Muscle layer of duodenum (tissue), 2 donors: ENCODE results near the gene ESYT1.
"Not testable (repeated sequence)": the region's sequence is repeated elsewhere in the genome, so short reads cannot be mapped to it uniquely, and the experiment has no call there.

Experiments
- H3K27ac ChIP-seq: one replicate; pipeline ENCODE4 v1.7.0; 2013; ENCODE audit warnings: mild to moderate bottlenecking, low read length
- H3K27me3 ChIP-seq: one replicate; pipeline ENCODE4 v1.7.0; 2013; ENCODE audit warnings: low read depth, mild to moderate bottlenecking, control low read depth, low read length
- H3K36me3 ChIP-seq, 2 donors: one replicate each; pipeline ENCODE4 v1.7.0; 2013; ENCODE audit warnings: low read length in 2 of 2, control low read depth in 1 of 2, mild to moderate bottlenecking in 1 of 2; ENCODE audit not compliant: insufficient read depth in 2 of 2, control insufficient read depth in 1 of 2
- H3K4me1 ChIP-seq, 2 donors: one replicate each; pipeline ENCODE4 v1.7.0; 2013; ENCODE audit warnings: low read length in 2 of 2, mild to moderate bottlenecking in 2 of 2, control low read depth in 1 of 2, moderate library complexity in 1 of 2; ENCODE audit not compliant: insufficient read depth in 2 of 2, control insufficient read depth in 1 of 2
- H3K4me3 ChIP-seq, 2 donors: one replicate each; pipeline ENCODE4 v1.7.0; 2013; ENCODE audit warnings: low read length in 2 of 2, low read depth in 1 of 2, mild to moderate bottlenecking in 1 of 2
- H3K9me3 ChIP-seq, 2 donors: one replicate each; pipeline ENCODE4 v1.7.0; 2013; ENCODE audit warnings: low read length in 2 of 2, control low read depth in 1 of 2, mild to moderate bottlenecking in 1 of 2; ENCODE audit not compliant: control insufficient read depth in 1 of 2
- donor health status: healthy.

ESYT1 gene

DNA sequence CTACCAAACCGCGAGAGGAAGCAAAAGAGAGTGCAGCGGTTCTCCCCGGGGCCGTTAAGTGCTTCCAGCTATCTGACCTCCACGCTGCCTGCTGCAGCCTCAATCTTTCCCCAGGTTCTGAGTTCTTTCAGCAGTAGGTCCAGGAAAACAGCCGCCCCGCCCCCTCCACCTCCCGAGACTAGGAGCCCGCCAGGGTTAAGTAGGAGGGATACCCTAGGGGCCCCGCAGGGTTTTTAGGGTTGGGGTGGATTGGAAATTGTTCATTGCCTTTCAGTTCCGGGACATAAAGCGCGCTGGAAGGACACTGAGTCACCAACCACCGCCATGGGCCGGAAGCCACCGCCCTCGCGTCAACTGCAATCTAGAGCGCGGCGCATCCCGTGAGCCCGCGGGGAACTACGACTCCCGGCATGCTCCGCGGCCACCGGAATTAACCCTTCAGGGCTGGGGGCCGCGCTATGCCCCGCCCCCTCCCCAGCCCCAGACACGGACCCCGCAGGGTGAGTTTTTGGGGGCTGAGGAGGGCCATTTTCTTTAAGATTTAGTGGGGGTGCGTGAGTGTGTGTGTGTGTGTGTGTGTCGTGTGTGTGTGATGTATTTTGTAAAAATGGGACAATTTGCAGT is 24.2 kb downstream of the ESYT1 start, which contains the start of gene MYL6B:
Gene MYL6B, plus strand, starts transcription at position 456 of the 624 bp plus-strand sequence. CDS start 1,332 bp downstream, outside the sequence.
- peaks cover 16 to 22% of the 10 kb centered on the region in 2 donors for H3K4me1 ChIP-seq
- H3K27me3 ChIP-seq, result no peaks in the 10 kb centered on the region
- no peaks in the 10 kb centered on the region for H3K36me3 ChIP-seq
- no peaks in the 10 kb centered on the region for H3K9me3 ChIP-seq
- H3K27ac ChIP-seq, result peak within 1 kb of the TSS; percentile 93
- peak within 1 kb of the TSS; percentile 69 to 75 for H3K4me3 ChIP-seq

DNA sequence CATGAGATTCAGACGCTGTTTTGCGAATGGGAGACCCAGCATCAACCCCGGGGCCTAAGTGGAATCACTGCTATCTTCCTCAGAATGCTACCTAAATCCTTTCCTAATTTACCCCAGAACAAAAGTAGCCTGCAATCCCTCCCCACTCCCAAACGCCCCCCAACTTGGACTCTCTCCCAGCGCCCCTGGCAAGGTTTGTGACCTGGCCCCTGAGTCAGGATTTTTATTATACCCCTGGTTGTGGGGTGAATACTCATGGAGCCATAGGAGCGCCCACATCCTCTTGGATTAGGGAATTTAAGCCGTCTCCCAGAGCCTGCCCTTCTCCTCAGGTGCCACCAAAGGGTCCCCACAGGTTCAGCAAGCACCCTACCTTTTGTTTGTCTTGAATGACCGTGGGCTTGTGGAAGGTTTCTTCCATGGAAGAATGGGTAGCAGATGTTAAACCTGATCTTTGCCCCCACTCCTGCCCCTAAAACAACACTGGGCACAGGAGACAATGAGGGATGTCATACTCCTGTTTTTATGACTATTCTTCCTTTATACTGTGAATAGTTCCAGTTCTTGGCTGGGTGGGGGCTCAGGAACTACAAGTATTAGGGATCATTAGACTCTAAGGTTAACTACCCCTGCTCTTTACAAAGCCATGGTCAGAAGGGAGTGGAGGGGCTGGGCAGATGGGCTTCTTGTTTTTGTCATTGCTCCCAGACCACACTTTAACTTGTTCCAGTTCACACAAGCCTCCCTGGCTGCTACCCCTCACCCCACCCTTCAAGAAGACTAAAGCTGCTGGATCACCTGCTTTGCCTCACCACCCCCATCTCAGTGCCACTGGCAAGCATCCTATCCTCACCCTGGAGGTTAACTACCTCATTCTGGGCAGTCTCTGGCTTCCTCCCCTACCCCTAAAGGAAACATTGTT is 24.9 kb downstream of the ESYT1 start:
- peak overlapping the region; percentile 40 for H3K27ac ChIP-seq
- H3K4me3 ChIP-seq, result peak overlapping the region; percentile 69 to 75

DNA sequence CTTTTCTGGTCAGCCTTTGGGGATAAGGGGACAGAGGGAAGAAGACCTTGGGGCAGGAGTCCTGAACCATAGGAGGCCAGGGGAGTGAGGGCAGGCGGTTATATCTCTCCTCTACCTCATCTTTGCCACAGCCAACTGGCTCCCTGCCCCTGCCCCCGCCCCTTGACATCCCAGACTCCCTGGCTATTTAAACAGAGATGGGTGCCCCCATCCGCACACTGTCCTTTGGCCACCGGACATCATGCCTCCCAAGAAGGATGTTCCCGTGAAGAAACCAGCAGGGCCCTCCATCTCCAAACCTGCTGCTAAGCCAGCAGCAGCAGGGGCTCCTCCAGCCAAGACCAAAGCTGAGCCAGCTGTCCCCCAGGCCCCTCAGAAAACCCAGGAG is 25.6 kb downstream of the ESYT1 start:
- H3K36me3 ChIP-seq, result no peaks in the 10 kb centered on the region
- H3K4me1 ChIP-seq, result peaks cover 16 to 20% of the 10 kb centered on the region in 2 donors
- no peak overlapping the region for H3K27ac ChIP-seq
- H3K9me3 ChIP-seq, result no peaks in the 10 kb centered on the region
- H3K27me3 ChIP-seq, result no peaks in the 10 kb centered on the region
- peak overlapping the region in 1 of 2 donors; percentile 75 for H3K4me3 ChIP-seq

More for the DNA sequence above, 24.9 kb downstream of the ESYT1 start:
- H3K36me3 ChIP-seq, result no peaks in the 10 kb centered on the region
- H3K27me3 ChIP-seq, result no peaks in the 10 kb centered on the region
- no peaks in the 10 kb centered on the region for H3K9me3 ChIP-seq
- H3K4me1 ChIP-seq, result peaks cover 16 to 20% of the 10 kb centered on the region in 2 donors

DNA sequence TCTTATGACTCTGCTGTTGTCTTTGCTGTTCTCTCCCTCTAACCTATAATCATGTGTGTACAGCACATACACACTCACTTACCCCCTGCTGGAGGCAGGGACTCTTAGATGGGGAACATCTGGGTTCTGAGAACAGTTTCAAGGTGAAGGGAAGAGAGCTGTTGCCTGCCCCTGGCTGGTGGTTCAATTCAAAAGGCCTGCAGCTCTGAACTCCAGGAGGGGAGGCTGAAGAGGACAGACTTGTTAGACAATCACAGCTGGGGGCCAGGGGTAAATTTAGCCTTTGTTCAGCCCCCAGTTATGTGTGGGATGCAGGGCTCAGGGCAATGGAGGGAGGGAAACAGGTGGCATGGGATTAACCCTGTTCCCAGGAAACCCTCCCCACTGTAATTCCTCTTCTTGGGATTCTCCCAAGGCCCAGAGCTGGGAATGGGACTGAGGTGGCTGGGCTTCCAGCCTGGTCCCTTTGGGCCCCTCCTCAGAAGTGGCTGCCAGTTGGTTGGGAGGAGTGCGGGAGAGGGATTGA is 26.2 kb downstream of the ESYT1 start:
- Histone ChIP-seq H3K9me3 (no peaks in the 10 kb centered on the region), H3K36me3 (no peaks in the 10 kb centered on the region), H3K27me3 (no peaks in the 10 kb centered on the region), H3K4me3 (no peak overlapping the region), H3K4me1 (peaks cover 16 to 21% of the 10 kb centered on the region in 2 donors), H3K27ac (no peak overlapping the region)

DNA sequence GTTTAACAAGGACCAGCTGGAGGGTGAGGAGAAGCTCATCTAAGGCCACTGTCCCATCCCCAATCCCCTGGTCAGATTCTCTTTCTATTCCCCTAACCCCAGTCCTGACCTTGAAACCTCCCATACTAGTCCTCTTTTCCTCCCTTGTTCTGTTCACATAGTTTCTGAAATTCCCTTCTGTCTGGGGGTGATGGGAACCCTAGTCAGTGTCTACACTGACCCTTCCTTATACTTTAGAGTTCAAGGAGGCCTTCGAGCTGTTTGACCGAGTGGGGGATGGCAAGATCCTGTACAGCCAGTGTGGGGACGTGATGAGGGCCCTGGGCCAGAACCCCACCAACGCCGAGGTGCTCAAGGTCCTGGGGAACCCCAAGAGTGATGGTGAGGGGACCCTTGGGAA is 26.8 kb downstream of the ESYT1 start:
- H3K9me3 ChIP-seq, result no peaks in the 10 kb centered on the region
- H3K27ac ChIP-seq, result no peak overlapping the region
- H3K4me3 ChIP-seq, result no peak overlapping the region
- H3K27me3 ChIP-seq, result no peaks in the 10 kb centered on the region
- peaks cover 4 to 5% of the 10 kb centered on the region in 2 donors for H3K36me3 ChIP-seq
- peaks cover 16 to 26% of the 10 kb centered on the region in 2 donors for H3K4me1 ChIP-seq

DNA sequence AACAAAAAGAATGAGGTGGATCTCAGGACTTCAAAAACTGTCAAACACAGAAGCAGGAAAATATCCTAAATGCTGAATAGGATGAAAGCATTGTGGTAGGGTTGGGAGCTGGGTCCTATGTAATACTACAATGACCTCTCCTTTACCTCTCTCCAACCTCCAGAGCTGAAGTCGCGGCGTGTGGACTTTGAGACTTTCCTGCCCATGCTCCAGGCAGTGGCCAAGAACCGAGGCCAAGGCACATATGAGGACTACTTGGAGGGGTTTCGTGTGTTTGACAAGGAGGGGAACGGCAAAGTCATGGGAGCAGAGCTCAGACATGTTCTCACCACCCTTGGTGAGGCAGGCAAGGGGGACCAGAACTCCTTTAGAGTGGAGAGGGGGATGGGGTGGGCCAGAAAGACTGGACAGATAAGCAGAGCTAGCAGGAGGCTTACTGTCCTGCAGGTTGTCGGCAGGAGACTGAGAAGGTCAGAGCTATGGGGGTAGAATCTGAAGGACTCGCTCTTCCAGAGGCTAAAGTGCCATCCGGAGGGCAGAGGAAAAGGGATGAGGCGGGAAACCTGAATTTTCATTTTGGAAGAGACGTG is 27.3 kb downstream of the ESYT1 start:
- H3K4me3 ChIP-seq, result no peak overlapping the region

DNA sequence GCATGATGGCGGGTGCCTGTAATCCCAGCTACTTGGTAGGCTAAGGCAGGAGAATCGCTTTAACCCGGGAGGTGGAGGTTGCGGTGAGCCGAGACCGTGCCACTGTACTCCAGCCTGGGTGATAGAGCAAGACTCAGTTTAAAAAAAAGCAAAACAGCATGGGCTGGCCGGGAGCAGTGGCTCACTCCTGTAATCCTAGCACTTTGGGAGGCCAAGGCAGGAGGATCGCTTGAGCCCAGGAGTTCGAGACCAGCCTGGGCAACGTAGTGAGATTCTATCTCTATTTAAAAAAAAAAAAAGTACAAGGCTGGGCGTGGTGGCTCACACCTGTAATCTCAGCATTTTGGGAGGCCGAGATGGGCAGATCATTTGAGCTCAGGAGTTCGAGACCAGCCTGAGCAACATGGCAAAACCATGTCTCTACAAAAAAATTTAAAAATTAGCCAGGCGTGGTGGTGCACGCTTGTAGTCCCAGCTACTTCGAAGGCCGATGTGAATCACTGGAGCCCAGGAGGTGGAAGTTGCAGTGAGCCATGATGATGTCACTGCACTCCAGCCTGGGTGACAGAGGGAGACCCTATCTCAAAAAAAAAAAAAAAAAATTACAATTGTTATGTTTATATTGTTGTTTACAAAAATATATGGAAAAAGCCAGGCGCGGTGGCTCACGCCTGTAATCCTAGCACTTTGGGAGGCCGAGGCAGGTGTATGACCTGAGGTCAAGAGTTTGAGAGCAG is 28.6 kb downstream of the ESYT1 start:
- peak overlapping the region; percentile 84 for H3K27ac ChIP-seq
- H3K9me3 ChIP-seq, H3K27me3 ChIP-seq: not testable (repeated sequence)
- peaks cover 22 to 36% of the 10 kb centered on the region in 2 donors for H3K4me1 ChIP-seq
- H3K36me3 ChIP-seq, result peaks cover 23% of the 10 kb centered on the region in 2 donors
- peak overlapping the region; percentile 61 to 74 for H3K4me3 ChIP-seq

More for the DNA sequence above, 27.3 kb downstream of the ESYT1 start:
- no peak overlapping the region for H3K27ac ChIP-seq
- no peaks in the 10 kb centered on the region for H3K9me3 ChIP-seq
- H3K36me3 ChIP-seq, result peaks cover 10% of the 10 kb centered on the region in 2 donors
- H3K4me1 ChIP-seq, result peaks cover 17 to 30% of the 10 kb centered on the region in 2 donors
- H3K27me3 ChIP-seq, result no peaks in the 10 kb centered on the region

DNA sequence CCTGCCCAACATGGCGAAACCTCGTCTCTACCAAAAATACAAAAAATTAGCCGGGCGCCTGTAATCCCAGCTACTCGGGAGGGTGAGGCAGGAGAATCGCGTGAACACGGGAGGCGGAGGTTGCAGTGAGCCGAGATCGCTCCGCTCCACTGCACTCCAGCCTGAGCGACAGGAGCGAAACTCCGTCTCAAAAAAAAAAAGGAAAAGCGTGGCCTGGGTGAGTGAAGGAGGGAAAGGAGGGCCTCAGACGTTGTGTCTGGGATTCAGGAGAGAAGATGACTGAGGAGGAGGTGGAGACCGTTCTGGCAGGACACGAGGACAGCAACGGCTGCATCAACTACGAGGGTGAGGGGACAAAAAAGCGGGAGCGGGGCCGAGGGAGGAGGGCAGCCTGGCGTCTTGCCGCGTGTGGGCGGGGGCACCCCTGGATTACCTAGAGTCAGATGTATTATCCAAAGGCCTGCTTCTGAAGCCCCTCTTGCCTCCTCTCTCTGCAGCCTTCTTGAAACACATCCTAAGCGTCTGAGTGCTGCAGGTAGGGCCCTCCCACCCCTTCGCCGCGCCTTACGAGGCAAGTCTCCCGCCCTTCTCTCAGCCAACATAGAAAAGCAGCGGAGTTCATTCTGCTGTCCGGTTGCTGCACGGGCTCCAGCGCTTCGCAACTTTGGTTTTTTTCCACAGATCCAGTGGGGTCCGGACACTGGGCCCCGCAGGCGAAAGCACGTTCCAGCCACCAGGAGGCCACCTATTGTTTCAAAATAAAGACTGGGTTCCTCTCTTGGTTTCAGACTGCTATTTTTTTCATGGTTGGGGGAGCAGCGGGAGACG is 29.3 kb downstream of the ESYT1 start:
- no peaks in the 10 kb centered on the region for H3K9me3 ChIP-seq
- H3K27ac ChIP-seq, result peak overlapping the region; percentile 84
- no peaks in the 10 kb centered on the region for H3K27me3 ChIP-seq
- peaks cover 28 to 29% of the 10 kb centered on the region in 2 donors for H3K36me3 ChIP-seq
- peak overlapping the region; percentile 61 to 74 for H3K4me3 ChIP-seq
- H3K4me1 ChIP-seq, result peaks cover 21 to 41% of the 10 kb centered on the region in 2 donors

DNA sequence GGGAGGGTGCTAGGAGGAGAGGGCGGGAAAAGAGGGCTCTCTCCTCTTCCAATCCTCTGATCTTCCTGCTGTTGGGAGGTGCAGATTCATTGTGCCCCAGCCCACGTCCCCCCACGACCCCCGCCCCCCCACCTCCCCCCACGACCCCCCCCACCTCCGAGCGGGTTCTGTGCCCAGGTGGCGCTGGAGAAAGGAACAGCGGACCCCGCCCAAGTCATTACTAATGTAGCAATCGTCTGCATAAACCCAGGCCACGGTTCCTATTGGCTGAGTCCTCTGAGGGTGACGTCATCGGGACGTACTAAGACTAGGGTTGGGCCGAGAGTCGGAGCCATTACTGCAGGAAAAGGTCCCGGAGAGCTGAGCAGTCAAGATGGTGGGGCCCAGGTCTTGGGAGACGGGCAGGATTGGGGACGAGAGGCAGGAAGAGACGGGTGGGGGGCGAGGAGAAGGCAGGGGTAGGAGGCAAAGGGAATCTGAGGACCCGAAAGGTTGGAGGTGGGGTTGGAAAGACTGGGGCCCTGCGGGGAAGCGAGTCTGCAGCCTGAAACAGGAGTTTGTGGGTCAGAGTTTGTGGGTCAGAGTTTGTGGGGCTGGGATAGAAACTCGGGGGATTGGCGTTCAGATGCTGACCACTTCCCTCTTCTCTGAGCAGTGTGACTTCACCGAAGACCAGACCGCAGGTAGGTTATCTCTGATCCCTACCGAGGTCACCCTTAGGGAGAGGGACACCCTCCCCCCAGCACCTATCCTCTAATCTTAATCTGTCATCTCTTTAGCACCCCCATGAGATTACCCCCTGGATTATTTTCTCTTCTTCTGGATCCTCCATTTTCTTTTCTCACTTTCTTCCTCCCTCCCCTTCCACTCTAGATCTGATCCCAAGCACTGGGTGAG is 30.2 kb downstream of the ESYT1 start, which contains the start of gene MYL6:
Gene MYL6, plus strand, starts transcription at position 331 of the 897 bp plus-strand sequence. Its CDS starts 43 bp downstream, at position 374.
- Histone ChIP-seq H3K4me3 (peak within 1 kb of the TSS; percentile 74 to 100), H3K9me3 (no peaks in the 10 kb centered on the region), H3K4me1 (peaks cover 15 to 42% of the 10 kb centered on the region in 2 donors), H3K36me3 (peaks cover 34 to 37% of the 10 kb centered on the region in 2 donors), H3K27me3 (no peaks in the 10 kb centered on the region), H3K27ac (peak within 1 kb of the TSS; percentile 100)
